ENCODE data around the gene BUD23. TPM values are rescaled to one million over a fixed set of nuclear protein-coding genes. Genes with fewer than 3 reads are reported as not detected.

BUD23 gene
- total and polyA plus RNA-seq, 9 of the 15 experiments (the other 6 are each of a cell fraction or from before 2014, with no cell fraction given): 79.5 to 270 (median 150) TPM

DNA sequence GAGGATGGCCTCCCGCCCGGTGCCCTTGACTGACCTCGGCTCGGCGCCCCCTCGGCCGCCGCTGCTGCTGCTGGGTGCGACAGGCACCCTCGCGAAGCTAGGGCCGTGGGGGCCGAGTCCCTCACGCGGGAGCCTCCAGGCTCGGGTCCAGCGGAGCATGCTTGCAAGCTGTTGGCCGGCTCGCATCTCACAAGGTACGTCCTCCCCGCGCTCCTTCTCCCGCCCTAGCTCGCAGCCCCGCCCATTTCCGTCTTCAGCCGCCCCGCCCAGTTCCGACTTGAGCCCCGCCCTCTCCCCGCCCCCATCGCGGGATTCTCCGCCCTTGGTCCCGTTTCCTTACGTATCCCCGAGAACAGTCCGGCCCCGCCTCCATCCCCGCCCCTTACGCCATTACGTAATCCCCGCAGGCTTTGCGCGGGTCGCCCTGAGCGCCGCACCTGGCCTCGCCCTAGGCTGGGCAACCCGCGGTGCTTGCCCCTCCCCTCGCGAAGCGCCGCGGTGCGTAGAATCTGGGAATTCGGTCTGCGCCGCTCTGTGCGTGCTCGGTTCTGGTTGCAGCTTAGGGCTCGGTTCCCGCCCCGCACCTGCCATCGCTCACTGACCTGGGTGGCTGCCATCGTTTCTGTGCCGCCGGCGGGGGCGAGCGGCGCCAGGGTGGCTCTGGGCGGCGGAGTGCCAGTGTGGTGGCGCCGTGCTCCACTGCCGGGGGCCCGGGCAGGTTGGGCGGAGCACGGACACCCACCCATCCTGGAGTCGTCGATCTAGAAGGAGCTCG lies 55.4 kb downstream of the BUD23 start, which contains the start of gene ABHD11 (continued):
- TF ChIP-seq, protein P1, sequence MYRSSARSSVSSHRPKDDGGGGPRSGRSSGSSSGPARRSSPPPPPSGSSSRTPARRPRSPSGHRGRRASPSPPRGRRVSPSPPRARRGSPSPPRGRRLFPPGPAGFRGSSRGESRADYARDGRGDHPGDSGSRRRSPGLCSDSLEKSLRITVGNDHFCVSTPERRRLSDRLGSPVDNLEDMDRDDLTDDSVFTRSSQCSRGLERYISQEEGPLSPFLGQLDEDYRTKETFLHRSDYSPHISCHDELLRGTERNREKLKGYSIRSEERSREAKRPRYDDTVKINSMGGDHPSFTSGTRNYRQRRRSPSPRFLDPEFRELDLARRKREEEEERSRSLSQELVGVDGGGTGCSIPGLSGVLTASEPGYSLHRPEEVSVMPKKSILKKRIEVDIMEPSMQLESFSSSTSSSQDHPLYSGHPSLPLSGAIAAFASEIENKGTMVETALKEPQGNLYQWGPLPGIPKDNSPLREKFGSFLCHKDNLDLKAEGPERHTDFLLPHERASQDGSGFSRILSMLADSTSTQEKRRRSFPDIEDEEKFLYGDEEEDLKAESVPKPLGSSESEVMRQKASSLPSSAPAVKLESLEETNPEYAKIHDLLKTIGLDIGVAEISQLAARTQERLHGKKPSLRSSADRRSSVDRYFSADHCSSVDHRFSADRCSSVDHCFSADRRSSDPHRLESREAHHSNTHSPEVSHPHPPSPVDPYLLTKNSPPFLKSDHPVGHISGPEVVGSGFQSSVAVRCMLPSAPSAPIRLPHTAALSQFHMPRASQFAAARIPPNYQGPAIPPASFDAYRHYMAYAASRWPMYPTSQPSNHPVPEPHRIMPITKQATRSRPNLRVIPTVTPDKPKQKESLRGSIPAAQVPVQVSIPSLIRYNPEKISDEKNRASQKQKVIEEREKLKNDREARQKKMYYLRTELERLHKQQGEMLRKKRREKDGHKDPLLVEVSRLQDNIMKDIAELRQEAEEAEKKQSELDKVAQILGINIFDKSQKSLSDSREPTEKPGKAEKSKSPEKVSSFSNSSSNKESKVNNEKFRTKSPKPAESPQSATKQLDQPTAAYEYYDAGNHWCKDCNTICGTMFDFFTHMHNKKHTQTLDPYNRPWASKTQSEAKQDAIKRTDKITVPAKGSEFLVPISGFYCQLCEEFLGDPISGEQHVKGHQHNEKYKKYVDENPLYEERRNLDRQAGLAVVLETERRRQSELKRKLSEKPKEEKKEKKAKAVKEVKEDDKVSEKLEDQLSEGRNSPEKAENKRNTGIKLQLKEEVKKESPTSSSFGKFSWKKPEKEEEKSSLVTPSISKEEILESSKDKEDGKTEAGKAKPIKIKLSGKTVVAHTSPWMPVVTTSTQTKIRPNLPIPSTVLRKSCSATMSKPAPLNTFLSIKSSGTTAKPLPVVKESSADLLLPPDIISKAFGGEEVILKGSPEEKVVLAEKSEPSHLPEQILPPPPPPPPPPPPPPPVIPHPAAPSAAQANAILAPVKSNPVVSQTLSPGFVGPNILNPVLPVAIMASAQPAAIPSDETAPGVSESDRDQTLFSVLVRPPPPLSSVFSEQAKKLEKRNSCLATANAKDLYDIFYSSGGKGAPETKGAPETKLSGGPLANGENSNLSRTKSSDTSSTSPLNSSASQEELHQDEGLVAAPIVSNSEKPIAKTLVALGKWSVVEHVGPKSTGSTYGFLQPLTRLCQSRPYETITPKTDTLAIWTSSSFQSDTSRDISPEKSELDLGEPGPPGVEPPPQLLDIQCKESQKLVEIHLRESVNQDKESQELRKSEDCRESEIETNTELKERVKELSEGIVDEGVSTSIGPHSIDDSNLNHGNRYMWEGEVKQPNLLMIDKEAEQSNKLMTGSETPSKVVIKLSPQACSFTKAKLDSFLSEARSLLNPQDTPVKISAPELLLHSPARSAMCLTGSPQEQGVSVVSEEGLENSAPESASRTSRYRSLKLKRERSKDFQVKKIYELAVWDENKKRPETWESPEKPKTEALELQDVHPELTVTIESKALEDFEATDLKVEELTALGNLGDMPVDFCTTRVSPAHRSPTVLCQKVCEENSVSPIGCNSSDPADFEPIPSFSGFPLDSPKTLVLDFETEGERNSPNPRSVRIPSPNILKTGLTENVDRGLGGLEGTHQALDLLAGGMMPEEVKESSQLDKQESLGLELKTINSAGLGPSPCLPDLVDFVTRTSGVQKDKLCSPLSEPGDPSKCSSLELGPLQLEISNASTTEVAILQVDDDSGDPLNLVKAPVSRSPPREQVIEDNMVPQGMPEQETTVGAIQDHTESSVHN (IDR thresholded peaks at IDR 0.05; ENCODE audit: borderline replicate concordance in 1 of 2, low read depth in 1 of 2): no peak
- TF ChIP-seq GATAD2A (IDR thresholded peaks at IDR 0.05) (peak; percentile 93), ZNF75A (CRISPR knock-in tag; IDR thresholded peaks at IDR 0.05) (0 out of 2 replicates have a peak, but pooled peaks have one; percentile 47), MAFG (tag; conservative IDR thresholded peaks at IDR 0.05) (no peak), MAFF (IDR thresholded peaks at IDR 0.05; ENCODE audit: low read length) (no peak), HNRNPUL1 (IDR thresholded peaks at IDR 0.05; ENCODE audit: low read length) (no peak), HCFC1 (IDR thresholded peaks at IDR 0.05; ENCODE audit: low read depth, low read length) (no peak), ZBTB1 (CRISPR knock-in tag; IDR thresholded peaks at IDR 0.05; ENCODE audit: borderline replicate concordance, low read depth) (peak; percentile 84; the same call in 1 of the 2 replicates), POLR3G (IDR thresholded peaks at IDR 0.05; ENCODE audit: extremely low read depth, insufficient read length, insufficient replicate concordance) (no peak), ZNF212 (CRISPR knock-in tag; IDR thresholded peaks at IDR 0.05) (peak; percentile 68), SNIP1 (IDR thresholded peaks at IDR 0.05; ENCODE audit: low read depth) (no peak)
- TF ChIP-seq, protein P2, sequence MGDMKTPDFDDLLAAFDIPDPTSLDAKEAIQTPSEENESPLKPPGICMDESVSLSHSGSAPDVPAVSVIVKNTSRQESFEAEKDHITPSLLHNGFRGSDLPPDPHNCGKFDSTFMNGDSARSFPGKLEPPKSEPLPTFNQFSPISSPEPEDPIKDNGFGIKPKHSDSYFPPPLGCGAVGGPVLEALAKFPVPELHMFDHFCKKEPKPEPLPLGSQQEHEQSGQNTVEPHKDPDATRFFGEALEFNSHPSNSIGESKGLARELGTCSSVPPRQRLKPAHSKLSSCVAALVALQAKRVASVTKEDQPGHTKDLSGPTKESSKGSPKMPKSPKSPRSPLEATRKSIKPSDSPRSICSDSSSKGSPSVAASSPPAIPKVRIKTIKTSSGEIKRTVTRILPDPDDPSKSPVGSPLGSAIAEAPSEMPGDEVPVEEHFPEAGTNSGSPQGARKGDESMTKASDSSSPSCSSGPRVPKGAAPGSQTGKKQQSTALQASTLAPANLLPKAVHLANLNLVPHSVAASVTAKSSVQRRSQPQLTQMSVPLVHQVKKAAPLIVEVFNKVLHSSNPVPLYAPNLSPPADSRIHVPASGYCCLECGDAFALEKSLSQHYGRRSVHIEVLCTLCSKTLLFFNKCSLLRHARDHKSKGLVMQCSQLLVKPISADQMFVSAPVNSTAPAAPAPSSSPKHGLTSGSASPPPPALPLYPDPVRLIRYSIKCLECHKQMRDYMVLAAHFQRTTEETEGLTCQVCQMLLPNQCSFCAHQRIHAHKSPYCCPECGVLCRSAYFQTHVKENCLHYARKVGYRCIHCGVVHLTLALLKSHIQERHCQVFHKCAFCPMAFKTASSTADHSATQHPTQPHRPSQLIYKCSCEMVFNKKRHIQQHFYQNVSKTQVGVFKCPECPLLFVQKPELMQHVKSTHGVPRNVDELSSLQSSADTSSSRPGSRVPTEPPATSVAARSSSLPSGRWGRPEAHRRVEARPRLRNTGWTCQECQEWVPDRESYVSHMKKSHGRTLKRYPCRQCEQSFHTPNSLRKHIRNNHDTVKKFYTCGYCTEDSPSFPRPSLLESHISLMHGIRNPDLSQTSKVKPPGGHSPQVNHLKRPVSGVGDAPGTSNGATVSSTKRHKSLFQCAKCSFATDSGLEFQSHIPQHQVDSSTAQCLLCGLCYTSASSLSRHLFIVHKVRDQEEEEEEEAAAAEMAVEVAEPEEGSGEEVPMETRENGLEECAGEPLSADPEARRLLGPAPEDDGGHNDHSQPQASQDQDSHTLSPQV (IDR thresholded peaks at IDR 0.05): no peak; the same call in none of the 2 replicates
- TF ChIP-seq, protein P3, sequence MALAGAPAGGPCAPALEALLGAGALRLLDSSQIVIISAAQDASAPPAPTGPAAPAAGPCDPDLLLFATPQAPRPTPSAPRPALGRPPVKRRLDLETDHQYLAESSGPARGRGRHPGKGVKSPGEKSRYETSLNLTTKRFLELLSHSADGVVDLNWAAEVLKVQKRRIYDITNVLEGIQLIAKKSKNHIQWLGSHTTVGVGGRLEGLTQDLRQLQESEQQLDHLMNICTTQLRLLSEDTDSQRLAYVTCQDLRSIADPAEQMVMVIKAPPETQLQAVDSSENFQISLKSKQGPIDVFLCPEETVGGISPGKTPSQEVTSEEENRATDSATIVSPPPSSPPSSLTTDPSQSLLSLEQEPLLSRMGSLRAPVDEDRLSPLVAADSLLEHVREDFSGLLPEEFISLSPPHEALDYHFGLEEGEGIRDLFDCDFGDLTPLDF (CRISPR knock-in tag; IDR thresholded peaks at IDR 0.05): peak; percentile 90
